Hematopoietic multipotent progenitor cell (in vitro differentiated cells): ENCODE results near the gene MGMT. TPM values are rescaled to one million over a fixed set of nuclear protein-coding genes. Genes with fewer than 3 reads are reported as not detected.

Experiments
- DNase-seq, 3 donors: peaks; one replicate each; pipeline ENCODE4 v3.0.0-alpha.2; 2011 to 2015; ENCODE audit warnings: low read depth in 2 of 3, low spot score in 2 of 3
- total RNA-seq: library from RNA; depleted of rRNA; stranded (reverse); fragments of >200 nt; gene quantifications from one replicate; pipeline ENCODE4 v1.2.3, GENCODE V29; 2012

MGMT gene
- total RNA-seq, 1 donor = 36.4 TPM

DNA sequence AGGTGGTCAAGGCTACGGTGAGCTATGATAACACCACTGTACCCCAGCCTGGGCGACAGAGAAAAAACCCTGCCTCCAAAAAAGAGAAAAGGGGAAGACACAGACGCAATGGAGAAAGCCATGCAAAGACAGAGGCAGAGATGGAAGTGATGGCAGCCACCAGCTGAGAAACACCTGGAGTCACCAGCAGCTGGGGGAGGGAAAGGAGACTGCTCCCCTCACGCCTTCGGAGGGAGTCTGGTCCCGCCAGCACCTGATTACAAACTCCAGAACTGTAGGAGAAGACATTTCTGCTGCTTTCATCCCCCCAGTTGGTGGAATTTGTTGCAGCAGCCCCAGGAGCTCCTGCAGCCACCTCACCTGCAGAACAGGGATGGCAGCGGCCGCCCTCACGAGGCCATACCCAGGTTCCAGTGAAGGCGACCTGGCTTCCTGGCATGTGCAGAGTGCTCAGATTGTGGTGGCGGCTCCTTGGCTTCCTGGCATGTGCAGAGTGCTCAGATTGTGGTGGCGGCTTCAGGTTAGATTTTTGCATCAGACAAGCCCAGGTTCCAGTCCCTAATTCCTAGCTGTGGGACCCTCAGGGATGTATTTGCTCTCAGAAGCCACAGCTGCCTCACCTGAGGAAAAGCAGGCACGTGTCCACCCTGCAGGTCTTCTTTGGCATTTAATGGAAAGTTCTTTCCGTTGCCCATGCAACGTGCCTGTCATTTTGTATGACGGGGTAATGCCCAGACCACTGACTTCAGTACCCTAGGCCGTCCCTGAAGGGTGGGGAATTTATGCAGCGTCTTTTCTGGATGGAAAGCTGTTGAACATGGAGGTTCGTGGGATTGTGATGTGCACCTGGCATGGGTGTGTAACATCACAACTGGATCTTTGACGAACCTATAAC, 314.1 kb downstream of the MGMT start:
- no peak for DNase-seq

DNA sequence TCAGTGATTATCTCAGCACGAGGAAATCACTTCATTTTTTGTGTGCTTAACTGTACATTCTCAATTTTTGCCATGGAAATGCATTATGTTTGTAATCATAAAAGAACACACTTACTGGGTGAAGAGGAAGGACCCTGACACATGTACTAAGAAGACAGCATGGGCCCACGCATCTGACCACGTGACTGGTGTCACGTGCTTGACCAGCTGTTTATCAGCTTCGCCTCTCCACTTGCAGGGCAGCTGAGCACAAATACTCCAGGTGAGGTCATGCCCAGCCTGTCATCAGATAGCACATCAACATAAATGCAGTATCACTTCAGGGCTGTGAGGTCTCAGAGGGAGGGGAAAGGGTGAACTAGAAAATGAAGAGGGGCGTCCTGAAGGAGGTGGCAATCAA, 317.2 kb downstream of the MGMT start:
- DNase-seq = no peak

DNA sequence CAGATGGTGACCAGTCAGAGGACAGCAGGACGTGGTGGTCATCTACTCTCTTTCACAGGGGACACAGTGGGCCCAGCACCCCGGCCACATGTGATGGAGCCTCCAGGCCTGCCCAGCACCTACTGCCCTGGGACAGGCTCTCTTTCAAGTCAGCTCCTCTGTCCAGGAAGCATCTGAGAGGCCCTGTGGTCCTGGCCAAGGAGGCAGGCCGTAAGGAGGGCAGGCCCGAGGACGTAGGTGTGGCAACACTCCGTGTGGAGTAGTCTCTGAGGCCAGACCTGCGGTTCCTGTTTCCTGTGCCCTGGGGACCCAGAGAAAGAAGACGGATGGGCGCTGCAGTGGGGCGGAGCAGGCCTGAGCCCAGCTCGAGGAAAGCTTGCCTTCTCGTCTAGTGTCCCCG, 317.9 kb downstream of the MGMT start:
- DNase-seq = peak in 1 of 3 donors; percentile 21

DNA sequence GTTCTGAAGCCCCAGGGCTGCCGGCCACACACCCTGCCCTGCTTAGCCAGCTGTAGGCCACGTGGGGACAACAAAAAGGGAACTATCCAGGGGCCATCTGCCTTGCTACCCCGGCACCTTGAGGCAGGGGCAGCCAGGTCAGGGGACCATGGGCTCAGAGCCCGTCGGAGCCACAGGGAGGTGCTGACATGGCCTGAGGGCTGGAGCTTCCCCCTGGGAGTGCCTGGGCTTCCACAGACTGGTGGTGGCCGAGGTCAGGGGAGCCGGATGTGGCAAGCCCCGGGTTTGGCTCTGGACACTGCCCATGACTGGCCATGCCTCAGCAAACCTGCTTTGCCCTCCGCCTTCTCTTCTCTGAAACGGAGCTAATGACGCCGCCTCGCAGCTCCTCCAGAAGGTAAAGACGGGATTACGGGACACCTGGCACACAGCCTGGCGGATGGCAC, 318.5 kb downstream of the MGMT start:
- no peak for DNase-seq

DNA sequence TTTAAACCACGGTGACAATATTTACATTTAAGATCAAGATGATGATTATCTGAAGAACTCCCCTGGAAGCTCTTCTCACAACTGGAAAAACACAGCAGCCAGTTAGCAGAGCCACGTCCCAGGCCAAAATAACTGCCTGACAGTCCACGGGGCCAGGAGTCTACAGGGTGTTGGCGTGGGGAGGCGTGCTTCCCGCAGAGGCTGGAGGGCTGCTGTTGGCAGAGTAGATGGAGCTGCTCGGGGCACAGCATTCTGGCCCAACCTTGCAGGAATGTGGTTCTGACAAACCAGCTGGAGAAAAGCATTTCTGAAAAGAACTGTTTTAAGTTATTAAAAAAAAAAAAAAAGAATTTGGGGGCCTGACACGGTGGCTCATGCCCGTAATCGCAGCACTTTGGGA, 319.2 kb downstream of the MGMT start:
- no peak for DNase-seq

DNA sequence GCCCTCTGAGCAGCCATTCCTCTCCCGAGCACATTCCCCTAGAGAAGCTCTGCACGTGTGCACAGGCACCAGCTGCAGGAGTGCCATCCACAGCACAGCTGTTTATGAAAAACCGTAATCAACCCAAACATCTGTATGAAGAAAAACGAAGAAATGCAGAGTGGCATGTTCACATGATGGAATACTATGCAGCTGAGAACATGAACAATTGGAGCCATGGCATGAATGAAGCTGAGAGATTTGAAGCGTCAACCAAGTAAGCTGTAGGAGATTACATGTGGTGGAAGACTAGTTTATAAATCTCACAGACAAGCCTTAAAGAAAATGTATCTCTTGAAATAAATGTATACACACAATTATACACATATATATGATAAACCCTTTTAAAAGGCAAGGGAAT, 320.5 kb downstream of the MGMT start:
- no peak for DNase-seq

DNA sequence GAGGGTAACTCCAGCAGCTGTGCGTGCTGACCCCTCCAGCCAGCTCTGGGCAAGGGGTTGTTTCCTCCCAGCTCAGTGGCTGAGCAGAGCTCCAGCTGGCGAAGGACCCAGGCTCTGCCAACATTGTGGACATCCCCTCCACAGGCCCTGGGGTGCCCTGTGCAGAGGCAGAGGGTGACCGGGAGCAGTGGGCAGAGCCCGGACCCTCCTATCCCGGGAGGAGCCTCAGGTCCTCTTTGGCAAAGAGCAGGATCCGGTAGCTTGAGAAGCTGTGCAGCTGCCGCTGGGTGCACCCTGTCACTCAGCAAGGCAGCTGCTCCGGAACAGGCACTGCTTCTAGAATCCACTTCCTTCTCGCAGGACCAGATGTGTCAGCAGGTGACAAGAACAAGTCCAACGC, 321.2 kb downstream of the MGMT start:
- no peak for DNase-seq

DNA sequence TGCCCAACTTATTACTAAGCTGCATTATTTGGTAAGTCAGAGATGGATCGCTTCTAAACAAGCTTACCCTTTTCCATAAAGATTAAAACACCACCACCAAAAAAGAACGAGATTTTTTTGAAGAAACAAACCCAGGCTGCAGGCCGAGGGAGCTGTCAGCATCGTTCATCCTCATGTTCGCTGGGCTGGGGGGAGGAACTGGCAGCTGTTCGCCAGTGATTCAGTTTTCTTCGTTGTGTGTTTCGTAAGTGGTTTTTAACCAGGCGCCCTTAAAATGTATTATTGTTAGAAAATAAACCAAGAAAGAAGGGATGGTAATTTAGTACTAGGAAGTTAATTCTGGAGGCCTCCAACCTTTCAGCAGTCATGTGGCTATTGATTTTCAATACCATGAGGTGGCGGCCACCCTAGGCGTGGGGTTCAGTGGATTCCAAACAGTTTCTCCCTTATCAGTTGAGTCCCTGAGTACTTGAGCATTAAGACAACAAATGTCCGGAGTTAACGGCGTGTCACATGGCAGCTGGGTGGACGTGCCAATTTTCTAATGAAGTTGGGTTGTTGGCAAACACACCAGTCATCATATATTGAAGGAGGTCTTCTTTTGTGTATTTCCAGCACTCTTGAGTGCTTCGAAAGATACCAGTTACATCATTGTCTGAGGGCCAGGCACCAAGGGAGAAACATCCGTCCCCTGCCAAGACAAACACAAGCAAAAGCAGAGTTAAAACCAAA, 323.8 kb downstream of the MGMT start:
- DNase-seq = no peak

DNA sequence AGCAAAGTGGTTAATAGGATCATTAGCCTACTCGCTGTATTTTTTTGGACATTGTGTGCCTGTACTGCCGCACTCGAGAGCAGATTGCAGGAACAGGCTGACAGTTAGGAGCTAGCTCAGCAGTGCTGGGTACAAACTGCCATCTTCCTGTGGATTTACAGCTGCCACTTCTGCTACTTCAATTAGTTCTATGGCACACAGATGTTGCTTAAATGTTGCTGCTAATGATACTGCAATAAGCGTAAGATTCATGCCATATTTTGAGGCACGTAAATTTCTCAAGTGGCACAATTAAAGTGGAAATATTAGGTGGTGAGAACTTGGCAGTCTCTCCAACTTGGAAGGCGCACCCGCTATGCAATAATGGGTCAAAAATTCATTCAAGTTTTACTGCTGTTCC, 325.1 kb downstream of the MGMT start:
- no peak for DNase-seq

DNA sequence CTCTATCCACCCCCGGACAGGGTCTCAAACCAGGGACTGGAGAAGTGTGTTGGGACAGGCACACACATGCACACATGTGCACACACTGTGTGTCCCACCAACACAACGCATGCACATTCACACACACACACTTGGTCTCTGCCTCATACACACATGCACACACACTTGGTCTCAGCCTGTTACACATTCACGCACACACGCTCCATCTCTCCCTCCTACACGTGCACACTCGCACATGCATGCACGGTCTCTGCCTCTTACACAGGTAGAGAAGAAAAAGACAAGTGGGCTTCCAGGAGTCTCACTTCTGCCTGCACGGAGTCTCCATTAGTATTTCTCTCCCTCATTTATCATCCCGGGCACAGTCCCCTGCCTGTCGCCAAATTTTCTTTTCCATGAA, 325.8 kb downstream of the MGMT start:
- no peak for DNase-seq

DNA sequence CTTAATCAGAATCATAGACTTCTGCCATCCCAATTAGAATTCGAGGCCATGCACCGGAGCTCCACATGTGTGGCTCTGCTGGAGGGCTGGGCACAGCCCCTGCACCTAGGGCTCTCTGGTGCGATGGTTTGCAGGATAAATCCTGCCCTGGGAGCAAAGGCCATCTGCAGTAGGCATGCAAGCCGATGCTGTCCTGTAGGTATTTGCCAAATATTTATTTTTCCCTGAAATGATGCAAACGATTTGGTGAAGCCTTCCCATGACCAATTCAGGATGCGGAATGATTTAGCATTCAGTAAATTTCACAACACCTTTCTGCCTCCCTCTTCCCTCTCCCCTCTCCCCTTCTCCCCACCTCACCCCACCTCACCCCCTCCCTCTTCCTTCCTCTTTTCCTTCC, 326.4 kb downstream of the MGMT start:
- DNase-seq = no peak

DNA sequence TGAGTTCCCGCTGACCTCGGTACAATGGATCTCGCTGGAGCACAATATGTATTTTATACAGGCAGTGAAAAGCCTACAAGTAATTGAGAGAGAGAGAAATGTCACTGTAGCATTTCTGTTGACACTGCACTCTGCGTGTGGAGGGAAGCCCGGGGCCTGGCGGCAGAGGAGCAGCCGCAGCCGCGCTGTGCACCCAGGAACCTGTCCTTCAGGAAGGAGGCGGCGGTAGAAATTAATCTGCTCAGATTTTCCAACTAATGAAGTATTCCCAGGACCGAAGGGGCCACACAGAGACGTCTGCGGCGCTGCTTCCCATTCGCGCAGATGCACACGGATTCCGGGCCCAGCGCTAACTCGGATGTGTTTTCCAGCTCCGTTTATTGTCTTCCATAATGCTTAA, 327.0 kb downstream of the MGMT start:
- DNase-seq = no peak

DNA sequence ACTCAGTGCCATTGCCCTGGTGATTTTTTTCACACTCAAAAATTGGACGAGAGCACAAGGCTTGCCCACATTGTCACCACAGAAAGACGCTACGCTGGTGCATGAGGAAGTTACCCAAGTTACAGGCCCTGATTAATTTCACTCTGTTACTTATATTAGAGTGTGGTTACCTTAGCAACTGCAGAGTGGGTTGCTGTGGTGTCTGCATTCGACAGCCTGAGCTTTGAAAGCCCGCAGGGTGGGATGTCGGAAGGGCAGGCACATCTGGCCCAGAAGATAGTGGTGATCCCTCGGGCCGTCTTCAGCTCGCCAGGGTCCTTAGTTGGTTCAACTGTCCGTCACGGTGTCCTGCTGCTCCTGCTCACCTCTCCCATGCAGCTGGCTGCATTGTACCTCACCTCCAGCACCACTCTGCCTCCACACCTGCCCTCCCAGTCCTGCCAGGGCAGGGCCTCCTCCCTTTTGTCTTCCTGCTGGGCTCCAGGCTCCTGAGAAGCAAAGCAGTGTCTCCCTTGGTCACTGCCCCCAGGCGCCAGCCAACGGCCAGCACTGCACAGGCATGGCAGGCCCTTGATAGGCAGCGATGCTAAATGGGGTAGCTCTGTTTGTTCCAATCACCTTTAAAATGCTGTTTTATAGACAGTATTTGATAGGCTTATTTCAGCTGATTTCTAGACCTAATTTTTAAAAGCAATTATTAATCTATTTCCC, 329.8 kb downstream of the MGMT start:
- peak in 2 of 3 donors; percentile 48 to 84 for DNase-seq

DNA sequence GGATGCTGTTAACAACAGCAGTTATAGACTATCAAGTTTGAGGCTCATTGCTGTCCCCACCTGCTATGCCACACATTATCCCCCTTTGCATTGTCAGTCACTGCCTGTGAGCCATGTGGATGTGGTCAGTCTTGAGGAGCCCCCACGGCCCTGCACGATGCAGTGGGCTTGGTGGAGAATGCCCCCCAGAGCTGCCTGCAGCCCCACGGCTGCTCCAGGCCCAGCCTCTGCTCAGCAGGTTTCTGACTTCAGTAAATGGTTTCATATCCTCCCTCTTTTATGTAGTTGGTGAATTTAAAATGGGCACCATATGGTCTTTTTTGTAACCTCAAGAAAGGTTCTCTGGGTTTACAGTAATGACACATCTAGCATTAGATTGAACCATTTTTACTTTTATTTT, 332.9 kb downstream of the MGMT start:
- no peak for DNase-seq

DNA sequence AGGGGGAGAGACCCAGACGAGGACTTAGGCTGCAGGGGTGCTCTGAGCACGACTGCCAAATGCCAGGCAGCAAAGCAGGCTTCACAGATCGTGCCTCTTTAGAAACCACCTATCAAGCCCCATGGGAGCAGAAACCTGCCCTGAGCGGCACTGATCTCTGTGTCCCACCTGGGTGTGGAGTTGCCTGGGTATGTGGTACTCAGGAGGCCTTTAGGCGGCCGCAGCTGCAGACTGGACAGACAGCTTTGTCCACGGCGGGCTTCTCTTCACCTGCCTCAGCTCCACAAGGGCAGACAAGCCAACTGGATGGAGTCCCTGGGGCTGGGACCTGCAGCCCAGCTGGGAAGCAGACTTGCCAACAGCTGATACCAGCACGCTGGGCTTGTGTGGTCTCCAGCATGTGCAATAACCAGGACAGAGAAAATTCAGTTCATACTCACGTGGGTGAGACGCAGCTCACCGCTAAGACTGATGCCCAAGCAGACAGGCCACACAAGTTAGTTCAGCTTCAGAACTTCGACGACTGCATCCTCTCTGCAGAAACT, 333.8 kb downstream of the MGMT start:
- no peak for DNase-seq

DNA sequence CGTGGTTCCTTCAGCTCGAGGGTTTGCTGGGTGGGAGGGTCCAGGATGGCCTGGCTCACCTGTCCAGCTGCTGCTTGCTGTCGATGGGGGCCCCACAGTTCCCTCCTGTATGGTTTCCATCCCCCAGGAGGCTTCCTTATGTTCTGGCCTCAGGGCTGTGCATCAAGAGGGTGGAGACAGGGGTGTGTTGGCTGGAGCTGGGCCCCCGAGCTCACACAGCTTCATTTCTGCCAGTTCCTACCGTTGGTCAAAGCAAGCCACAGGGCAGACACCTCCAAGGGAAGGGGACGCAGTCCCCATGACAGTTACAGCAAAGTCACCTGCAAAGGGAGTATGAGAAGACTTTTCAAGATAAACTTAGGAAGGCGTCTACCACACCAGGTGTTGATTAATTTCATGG, 340.2 kb downstream of the MGMT start:
- DNase-seq = no peak

DNA sequence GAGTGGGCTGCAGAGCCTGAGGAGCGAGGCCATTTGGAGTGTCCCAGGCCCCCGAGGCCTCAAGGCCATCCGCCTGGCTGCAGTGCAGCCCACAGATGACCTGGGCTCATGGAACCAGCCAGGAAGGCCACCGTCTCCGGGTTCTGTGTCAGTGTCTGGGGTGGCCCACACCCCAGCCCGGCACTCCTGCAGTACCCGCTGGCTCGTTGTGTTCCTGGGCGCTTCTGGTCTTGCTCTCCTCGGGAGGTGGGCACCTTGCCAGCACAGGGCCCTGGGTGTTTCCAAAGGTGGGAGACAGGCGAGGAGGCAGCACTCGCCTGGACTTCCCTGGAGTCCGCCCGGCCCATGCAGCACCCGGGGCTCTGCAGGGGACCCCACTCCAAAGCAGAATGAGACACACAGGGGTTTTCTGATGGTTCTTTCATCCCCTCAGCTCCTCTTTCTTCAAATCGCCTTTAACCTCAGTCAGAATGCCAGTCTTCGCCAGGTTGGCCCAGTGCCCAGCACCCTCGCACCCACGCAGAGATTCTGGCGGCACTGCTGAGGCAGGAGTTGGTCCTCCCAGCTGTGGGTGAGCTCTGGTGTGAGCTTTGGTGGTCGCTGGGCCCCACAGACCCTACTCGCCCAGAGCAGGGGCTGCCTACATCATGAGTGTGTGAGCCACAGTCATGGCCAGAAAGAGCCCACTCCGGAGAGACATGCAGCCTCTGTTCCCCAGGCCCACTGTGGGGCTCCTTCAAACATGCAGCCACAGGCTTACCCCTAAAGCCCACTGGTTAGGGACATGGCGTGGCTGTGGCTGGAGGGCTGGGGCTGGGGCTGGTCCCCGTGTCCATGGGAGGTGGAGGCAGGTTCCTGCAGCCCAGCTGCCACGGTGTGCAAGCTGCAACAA, 341.3 kb downstream of the MGMT start:
- no peak for DNase-seq

DNA sequence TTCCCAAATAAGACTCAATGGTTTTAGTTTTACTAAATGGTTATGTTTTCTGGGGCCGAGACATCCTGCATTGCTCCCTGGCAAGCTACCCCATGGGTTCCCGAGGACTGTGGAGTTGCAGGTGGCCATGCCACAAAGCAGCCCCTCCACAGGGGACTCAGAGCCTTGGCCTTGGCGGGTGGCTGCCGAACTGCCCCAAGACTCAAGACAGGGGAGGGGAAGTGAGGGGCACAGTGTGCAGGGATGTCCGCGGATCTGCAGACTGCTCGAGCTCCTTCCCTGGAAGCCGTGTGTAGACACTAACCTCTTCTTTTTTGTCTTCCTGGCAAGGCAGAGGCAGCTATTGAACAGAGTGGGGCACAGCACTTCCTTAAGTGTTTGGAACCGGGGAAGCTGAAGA, 342.4 kb downstream of the MGMT start:
- no peak for DNase-seq

DNA sequence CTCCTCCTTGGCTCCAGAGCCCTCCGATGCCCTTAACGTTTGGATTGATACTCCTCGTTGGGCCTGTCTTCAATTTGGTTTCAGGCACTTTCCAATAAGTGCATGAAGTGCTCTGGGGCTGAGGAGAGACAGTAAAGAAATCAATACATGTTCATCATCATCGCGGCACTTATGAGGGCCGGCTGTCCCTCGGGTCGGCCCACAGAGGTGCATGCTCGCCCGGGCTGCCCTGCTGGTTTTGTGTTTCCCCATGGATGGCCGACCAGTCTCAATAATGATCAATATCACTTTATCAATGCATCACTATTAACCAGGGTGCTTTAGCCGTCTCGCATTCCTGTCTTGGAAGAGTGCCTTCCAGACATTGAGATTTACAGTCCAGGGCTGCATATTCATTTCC, 342.8 kb downstream of the MGMT start:
- no peak for DNase-seq

DNA sequence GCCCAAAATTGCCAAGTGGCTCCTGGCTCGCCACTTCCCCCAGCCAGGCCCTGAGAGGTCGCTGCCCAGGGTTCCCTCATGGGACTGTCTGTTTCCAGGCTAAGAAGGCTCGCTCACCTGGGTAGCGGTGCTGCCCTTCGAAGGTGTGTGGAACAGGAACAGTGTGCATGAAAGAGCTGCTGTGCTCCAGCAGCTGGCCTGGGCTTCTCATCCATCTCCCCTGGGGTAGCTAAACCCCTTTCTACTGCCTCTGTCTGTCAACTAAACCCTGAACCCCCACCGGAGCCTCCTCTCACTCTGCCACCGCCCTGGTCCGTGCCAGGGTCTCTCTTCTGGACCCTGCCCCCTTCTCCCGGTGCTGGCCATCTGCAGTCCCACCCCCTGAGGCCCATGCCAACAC, 344.2 kb downstream of the MGMT start:
- no peak for DNase-seq
